Activated CD8-positive, alpha-beta memory T cell treated with anti-CD3 and anti-CD28 coated beads, Interleukin-2, amount 50 U/mL, for 24 hours (primary cell): Measurements from ENCODE around the gene LUC7L.
"Not testable (repeated sequence)": the region's sequence is repeated elsewhere in the genome, so short reads cannot be mapped to it uniquely, and the experiment has no call there.

ENCODE experiments used
- DNase-seq: peaks from one replicate; pipeline ENCODE4 v3.0.0-alpha.2; 2020; ENCODE audit errors: extremely low read depth

Gene LUC7L, protein sequence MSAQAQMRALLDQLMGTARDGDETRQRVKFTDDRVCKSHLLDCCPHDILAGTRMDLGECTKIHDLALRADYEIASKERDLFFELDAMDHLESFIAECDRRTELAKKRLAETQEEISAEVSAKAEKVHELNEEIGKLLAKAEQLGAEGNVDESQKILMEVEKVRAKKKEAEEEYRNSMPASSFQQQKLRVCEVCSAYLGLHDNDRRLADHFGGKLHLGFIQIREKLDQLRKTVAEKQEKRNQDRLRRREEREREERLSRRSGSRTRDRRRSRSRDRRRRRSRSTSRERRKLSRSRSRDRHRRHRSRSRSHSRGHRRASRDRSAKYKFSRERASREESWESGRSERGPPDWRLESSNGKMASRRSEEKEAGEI

GRCh38 chr16:228852-229730 lies at the start of gene LUC7L:
LUC7L (minus strand) TSS chr16:229449; CDS start chr16:229339, 110 bp downstream.
- peak; percentile 62 for DNase-seq

- DNase-seq, result no peak
These were observed 49.7 kb upstream of the LUC7L start for GRCh38 chr16:278863-279366.

DNA sequence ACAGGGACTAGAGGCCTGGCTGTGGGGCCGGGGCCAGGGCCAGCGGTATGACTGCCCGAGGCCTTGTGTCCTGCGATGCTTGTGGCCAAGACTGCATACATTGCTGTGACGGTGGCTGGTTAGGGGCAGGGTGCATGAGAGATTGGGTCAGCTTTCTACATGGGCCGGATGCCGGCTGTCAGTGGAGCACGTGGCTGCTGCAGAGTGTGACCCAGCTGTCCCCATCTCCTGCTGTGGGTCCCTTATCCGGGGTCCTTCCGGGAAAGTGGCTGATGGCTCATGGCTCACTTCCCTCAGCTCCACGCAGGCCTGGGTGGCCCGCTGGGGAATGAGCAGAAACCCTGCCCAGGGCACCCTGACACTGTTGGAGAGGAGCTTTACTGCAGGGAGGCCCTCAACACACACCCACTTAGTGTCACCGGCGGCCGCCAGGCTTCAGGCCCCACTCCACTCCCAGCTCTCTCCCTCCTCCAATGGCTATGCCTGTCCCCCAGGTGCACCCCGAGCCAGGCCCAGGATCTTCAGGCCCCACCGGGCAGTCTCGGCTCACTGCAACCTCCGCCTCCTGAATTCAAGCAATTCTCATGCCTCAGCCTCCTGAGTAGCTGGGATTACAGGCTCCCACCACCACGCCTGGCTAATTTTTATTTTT lies 47.3 kb upstream of the LUC7L start:
- no peak for DNase-seq

DNA sequence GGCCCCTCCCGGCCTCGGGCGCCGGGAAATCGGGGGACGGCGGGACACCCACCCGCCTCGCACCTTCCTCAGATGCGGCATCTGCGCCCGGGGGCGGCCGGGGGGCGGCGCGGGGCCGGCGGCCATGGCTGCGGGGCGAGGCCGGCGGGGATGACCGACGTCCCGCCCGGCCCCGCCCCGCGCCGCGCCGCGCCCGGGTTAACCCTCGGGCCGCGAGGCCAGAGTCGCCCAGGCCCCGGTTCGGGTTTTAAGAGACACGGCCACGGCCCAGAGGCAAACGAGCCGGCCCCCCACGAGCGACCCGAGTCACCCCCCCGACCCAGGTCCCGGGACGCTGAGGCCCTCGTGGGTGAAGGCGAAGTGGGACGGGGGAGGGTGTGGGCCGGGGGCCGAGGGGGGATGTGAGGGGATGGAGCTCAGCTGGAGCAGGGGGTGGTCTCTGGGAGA lies 46.6 kb upstream of the LUC7L start, which contains the start of gene RGS11:
TSS of gene RGS11 (minus strand) at position 159 of the 447 bp plus-strand sequence. CDS start at position 126, 33 bp downstream.
- DNase-seq, result no peak

- DNase-seq, result no peak
These were observed 45.9 kb upstream of the LUC7L start for GRCh38 chr16:275041-275641.

- no peak for DNase-seq
These were observed 44.5 kb upstream of the LUC7L start for GRCh38 chr16:273547-274421.

DNA sequence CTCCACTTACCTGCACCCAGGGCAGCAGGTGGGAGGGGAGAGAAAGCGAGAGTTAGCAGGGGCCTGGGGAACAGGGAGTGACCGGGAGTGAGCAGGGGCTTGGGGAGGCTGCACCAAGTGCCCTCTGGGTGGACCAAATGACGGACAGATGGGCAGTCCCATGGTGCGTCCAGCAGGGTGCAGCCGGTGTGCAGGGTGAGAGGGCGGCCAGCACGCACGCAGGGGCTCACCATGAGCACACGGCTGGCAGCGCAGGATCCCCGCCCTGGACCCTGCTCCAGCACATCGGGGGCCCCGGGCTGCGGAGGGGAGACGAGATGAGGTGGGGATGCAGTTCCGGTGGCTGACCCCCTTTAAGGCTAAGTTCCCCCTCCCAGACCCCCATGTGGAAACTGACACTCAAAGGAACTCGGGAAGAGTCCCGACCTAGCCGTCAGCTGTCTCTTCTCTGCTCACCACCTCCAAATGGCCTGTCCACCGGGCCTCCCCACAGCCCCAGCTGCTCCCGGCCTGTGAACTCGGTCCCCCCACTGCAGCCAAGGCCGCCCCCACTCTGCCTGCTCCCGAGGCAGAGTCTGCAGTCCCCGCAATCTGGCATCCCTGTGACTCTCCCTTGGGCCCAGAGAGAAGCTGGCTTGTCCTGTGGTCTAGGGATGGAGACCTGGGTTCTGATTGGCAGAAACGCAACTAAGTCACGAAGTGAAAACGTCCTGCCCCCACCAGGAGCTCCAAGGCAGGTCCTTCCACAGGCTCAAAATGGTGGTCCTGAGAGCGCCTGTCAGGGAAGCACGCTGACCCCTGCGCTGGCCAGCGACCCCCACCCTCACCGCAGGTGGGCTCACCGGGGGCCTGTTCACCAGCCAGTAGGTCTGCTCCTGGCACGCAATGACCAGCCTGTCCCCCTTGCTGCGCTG lies 43.6 kb upstream of the LUC7L start:
- DNase-seq, result no peak

- DNase-seq, result no peak
These were observed 41.4 kb upstream of the LUC7L start for GRCh38 chr16:270381-271255.

DNA sequence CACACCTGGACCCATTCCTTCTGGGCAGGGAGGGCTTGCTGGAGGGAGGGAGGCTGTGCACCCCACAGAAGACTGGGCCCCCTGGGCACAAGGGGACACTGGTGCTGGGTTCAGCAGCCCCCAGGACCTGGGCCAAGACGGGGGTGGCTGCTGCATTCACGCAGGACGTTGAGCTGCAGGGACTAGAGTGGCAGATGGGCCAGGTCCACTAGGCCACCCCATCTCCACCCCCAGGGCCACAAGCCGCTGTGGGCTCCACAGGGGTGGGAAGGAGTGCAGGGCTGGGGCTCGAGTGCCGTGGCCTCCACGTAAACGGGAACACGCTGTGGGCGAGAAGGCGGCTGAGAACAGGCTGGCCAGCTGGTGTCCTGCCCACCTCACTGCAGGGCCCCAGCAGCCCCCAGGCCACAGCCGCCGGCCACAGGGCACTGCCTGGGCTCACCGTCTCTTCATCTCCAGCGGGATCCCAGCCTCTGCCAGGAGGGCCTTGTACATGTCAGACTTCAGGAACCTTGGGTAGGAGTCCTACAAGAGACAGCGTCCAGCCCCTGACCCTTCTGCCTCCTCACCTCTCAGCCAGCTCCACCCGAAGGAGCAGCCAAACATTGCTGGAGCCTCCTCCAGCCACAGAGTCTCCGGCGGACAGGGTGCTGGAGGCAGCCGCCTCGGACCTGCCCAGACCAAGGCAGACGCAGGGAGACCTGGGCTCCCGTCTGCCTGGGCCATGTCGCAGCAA lies 40.0 kb upstream of the LUC7L start:
- DNase-seq, result no peak

- DNase-seq, result no peak
These were observed 39.1 kb upstream of the LUC7L start for GRCh38 chr16:268141-269053.

DNA sequence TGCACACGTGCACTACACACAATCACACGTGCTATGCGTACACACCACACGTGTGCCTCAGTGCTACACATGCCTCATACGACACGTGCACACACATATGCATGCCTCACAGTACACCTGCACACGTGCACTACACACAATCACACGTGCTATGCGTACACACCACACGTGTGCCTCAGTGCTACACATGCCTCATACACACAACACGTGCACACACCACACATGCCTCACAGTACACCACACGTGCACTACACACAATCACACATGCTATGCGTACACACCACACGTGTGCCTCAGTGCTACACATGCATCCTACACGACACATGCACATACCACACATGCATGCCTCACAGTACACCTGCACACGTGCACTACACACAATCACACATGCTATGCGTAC lies 38.3 kb upstream of the LUC7L start:
- not testable (repeated sequence) for DNase-seq

GRCh38 chr16:266258-267164 lies 37.3 kb upstream of the LUC7L start:
- DNase-seq, result no peak

GRCh38 chr16:265711-266110 lies 36.5 kb upstream of the LUC7L start:
- DNase-seq, result no peak

DNA sequence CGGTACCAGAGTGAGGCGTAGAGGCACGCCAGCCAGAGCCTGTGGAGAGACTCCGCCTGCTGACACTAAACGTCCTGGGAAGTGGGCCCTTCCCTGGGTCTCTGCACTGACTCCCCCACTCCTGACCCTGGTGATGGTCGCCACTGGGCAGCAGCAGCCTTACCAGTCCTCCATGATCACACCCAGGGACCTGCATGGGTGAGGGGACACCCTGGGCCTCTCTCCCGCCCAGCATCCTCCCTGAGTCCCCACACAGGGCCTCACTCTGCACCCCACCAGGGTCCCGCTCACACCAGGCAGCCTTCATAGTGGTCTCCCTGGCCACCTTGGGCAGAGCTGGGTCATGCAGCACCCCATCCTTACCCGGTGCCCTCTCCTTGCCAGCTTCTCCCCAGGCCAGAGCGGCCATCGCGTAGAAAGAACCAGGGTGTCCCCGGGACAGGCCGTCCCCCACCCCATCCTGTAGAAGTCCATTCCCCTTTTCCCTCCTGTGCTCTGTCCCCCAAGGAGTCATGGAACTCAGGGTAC lies 35.8 kb upstream of the LUC7L start:
- DNase-seq, result no peak

DNA sequence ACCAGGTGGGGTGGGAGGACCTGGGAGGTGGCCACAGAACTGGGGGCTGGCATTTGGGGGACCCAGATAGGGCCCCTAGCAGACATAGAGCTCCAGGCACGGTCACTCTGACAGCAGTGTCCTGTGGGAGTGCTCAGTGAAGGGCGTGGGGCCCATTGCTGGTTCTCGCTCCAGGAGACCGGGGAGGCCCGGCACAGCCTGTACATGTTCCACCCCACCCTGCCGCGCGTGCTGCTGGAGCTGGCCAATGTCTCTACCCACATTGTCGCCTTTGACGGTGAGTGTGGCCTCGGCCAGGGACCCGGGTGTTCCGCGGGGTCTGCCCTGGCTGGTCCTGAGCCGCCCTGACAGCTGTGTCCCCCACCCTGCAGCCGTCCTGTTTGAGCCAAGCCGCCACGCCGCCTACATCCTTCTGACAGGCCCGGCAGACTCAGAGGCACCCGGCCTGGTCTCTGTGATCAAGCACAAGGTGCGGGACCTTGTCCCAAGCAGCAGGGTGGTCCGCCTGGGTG lies 35.2 kb upstream of the LUC7L start:
- DNase-seq, result no peak
